Ramos (cell line): Measurements from ENCODE around the gene MLH3.
"Not testable (repeated sequence)": the region's sequence is repeated elsewhere in the genome, so short reads cannot be mapped to it uniquely, and the experiment has no call there.

ENCODE experiments used
- in situ Hi-C: fragments of 300-500 bp; cut with MboI; formaldehyde crosslinking; loops from one replicate; pipeline ENCODE4 v1.14.3; 2022; ENCODE audit warnings: low sequenced_read_pairs; ENCODE audit not compliant: unreplicated experiment

MLH3 gene

DNA sequence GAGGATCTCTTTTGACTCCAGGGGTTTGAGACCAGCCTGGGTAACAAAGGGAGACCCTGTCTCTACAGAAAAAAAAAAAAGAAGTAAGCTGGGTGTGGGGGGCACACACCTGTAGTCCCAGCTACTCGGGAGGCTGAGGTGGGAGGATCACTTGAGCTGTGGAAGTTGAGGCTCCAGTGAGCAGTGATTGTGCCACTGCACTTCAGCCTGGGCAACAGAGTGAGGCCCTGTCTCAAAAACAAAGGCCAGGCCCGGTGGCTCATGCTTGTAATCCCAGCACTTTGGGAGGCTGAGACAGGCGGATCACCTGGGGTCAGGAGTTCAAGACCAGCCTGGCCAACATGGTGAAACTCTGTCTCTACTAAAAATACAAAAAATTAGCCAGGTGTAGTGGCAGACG is 16.5 kb upstream of the MLH3 start:
- in situ Hi-C loops = not testable (repeated sequence)

- in situ Hi-C loops = no loop called here
Measured at GRCh38 chr14:75067212-75067611, 15.9 kb upstream of the MLH3 start.

GRCh38 chr14:75066691-75067090 is 15.4 kb upstream of the MLH3 start:
- in situ Hi-C loops = no loop called here

- in situ Hi-C loops = no loop called here
Measured at GRCh38 chr14:75064205-75064567, 12.9 kb upstream of the MLH3 start.

DNA sequence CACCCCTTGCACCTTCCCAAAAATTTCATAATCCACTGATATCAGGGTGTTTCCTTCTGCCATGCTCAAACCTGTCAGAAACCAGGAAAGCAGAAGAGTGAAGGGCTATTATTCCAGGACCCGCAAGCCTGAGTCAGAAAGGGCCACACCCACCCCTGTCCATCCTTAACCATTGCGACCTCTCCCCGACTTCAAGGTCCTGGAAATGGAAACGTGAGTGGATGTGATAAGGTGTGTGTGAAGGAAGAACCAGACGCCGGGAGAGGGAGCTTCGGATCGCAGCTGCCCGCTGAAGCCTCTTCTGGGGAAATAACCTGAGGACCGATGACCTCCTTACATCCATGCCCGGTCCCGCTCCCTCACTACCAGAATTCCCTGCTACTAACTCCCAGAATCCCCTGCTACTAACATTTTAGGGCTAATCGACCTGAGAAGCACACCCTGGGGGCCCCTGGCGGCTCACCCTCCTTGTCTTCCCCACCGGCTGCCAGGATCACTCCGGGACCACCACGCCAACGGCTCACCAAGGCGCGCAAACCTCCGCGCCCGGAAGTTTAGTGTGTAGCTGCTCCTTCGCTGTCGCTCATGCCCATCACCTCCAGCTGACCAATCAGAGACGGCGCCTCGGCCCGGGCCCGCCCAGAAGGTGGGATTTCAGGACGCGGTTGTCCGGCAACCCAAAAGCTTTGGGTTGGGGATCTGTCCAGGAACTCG is 12.4 kb upstream of the MLH3 start, which contains the start of gene ACYP1:
Gene ACYP1, minus strand, starts transcription at position 534 of the 714 bp plus-strand sequence. Its CDS starts 471 bp downstream, at position 63.
- in situ Hi-C loops = no loop called here

- in situ Hi-C loops = no loop called here
Measured at GRCh38 chr14:75063013-75063412, 11.7 kb upstream of the MLH3 start.

DNA sequence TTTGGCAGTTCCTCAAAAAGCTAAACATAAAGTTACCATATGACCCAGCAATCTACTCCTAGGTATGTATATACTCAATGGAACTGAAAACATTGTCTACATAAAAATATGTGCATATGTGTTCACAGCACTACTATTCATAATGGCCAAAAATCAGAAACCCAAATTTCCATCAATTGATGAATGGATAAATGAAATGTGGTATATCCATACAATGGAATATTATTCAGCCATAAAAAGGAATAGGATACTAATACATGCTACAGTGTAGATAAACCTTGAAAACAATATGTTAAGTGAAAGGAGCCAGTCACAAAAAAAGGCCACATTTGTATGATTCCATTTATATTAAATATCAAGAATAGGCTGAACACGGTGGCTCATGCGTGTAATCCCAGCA is 9.2 kb upstream of the MLH3 start:
- in situ Hi-C loops = no loop called here

GRCh38 chr14:75059642-75060041 is 8.4 kb upstream of the MLH3 start:
- in situ Hi-C loops = no loop called here

DNA sequence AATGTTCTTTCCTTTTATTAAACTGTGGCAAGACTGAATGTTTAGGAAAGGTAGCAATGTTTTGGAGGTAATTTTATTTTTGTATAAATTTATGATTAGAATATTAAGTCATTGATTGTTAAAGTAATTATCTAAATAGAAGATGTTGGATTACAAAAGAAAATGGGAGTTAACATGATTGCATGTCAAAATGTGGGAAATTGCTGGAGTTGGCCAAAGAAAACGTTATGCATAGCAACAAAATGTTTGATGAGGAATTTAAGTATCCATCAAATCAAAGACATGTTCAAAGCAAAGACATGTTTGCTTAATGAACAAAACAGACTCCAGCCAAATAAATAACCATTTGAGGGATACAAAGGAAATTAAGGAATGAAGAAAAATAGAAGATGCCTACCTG is 3.2 kb upstream of the MLH3 start:
- in situ Hi-C loops = no loop called here

DNA sequence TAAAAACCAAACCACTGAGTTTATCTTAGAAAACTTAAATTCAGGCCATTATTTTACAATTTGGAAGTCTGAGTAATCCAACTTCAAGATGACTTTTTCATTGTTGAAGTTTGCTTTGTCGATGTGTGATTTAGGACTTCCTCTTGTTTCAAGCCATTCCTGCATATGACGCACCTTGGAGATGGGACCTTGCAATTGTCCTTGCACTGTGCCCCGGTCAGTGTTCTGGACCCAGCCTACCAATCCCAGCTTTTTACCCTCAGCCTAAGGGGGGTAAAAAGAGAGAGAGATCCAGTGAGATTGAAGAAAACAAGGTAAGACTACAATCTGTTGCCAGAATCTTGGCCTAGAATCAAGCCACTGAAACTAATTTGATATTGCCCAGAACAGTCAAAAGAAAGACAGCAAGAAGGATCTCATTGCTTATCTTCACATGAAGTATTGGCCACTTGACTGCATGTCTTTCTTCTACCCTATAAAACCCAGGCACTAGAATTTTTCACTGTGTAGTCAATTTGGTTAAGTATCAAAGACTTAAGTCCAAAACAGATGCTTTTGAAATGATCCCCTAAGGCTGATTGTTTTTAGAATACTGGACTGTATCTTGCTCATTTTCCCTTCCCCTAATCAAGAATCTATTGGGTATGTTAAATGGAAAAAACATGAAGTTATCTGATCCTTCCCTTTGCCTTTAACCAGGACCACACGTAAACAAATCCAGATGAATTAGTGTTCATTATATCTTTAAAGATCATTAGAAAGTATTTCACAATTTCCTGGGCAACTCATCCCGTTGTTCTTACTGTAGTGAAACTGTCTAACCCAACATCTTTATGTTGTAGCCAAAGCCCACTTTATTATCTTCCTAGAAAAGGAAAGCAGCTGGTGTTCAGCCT is 2.4 kb upstream of the MLH3 start:
- in situ Hi-C loops = no loop called here

DNA sequence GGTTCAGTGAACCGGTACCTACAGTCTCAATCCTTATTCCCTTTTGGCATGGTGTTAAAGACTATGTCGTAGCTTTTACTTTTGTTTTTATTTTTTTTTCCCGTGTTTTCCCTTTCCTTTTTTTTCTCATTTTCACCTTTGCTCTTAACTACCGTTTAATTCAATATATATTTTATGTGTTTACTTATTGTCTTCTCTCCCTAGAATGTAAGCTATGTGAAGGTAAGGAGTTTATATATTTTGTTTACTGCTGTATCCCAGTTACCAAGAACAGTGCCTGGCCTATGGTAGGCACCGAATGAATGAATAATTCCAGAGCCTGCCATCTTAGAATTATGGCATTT is 261 bp upstream of the MLH3 start:
- in situ Hi-C loops = no loop called here

DNA sequence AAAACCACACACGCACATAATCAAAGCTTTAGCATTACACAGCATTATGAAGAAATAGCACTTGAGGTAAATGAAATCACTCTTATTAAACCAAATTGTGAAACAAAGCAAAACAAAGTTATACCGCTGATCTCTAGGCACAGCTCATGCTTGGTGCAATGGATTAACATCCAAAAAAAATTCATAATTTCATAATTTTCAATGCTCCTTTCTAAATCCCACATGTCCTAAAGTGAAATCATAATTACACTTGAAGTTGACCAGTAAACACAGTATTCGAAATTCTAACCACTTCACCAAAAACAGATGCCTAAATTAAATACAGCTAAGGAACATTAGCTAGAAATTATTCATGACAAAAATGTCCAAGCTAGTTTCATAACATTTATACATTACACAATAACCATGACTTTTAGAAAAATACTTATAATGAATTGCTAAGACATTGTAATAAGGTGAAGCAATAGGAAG is 1.5 kb downstream of the MLH3 start:
- in situ Hi-C loops = no loop called here

- in situ Hi-C loops = no loop called here
Measured at GRCh38 chr14:75049136-75049535, 2.1 kb downstream of the MLH3 start.

- in situ Hi-C loops = no loop called here
Measured at GRCh38 chr14:75048101-75048500, 3.2 kb downstream of the MLH3 start.

GRCh38 chr14:75047506-75047905 is 3.8 kb downstream of the MLH3 start:
- in situ Hi-C loops = no loop called here

DNA sequence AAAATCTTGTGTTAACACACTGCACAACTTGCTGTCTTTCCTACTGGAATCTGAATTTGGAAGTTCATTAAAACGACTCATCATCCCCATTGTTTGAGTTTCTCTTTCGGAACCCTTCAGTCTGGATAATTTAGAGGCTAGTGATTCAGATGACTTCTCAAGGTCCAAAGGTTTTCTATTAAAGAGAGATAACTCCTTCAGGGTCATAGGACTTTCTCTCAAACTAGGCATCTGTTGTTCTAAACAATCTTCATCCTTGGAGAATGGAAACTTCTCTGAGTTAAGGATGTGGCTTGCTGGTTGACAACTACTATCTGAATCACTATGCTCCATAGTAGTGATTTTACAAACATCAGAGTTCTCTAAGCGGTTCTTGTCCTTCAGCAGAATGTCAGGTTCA is 4.4 kb downstream of the MLH3 start:
- in situ Hi-C loops = no loop called here

GRCh38 chr14:75046275-75046674 is 5.0 kb downstream of the MLH3 start:
- in situ Hi-C loops = no loop called here

DNA sequence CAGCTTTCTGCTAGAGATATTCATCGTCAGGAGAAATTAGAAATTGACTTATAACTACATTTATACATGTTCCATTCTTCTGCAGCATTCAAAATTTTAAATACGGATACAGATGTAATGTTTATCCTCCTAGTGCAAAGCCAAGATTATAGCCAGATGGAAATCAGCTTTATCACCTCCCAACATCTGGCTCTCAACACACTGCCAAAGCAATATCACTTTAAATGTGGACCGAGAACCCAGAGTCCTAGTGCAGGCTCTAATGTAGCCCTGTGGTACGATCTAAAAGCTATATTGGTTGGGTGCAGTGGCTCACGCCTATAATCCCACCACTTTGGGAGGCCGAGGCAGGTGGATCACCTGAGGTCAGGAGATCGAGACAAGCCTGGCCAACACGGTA is 6.5 kb downstream of the MLH3 start:
- in situ Hi-C loops = no loop called here

DNA sequence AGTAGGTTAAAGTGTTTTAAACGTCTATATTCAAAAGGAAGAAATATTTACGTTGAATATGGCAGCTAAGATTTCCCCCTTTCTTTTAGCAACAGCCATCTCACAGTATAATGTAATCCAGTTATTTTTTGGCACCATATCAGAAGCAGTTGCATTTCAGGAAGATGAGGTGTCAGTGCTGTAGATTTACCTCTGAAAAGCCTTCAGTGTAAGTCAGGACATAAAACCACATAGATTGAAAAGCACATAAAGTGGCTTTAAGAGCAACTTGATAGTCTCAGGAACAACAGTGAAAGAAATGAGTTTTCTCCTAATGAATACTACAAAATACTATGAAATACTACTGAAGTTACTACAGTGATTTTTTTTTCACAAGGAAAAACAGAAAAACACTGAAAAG is 6.9 kb downstream of the MLH3 start:
- in situ Hi-C loops = no loop called here

DNA sequence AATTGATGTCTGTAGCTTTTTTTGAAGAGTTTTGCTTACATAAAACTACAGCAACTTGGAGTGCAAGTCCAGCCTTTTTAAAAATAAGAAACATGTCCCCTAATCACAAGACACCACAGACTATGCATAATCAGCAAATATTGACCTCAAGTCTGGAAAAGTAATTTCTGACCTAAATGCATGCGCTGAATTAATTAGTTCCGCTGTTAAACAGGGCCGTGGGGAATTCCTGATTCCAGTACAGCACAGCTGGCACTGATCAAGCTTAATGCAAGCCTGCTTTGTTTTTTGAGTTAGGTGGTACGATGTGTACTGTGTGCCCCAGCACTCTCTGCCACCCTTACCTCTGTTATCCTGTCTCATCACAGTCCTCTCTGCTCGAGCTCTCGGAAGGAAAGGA is 9.2 kb downstream of the MLH3 start:
- in situ Hi-C loops = no loop called here

DNA sequence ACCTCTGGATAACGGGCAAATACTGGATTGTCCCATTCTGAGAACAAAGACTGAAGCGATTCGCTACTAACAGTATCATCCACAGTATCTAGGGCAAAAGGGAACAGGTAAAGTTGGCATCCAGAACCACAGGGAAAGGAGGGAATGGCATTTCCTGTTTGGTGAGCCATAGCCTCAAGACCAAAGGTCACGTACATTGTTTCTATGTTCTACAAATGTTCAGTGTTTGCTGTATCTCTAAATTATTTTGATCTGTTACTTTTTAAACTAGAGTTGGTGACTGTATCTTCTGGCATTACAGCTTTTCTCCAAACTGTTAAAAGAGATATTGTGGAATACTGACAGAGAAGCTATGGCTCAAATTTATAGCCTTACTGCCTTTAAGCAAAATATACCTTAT is 9.7 kb downstream of the MLH3 start:
- in situ Hi-C loops = no loop called here

GRCh38 chr14:75040959-75041358 is 10.3 kb downstream of the MLH3 start:
- in situ Hi-C loops = no loop called here
